Left renal pelvis (tissue), 4 donors: ENCODE measurements around the gene PRDX3. TPM values are rescaled to one million over a fixed set of nuclear protein-coding genes. Genes with fewer than 3 reads are reported as not detected.
A peak's percentile ranks its signal among the peaks of the same experiment; 100 is the strongest.

Experiments used
- DNase-seq, 4 donors: peaks; one replicate each; pipeline ENCODE4 v3.0.0-alpha.2; 2013; ENCODE audit warnings: low read depth in 4 of 4, low spot score in 3 of 4
- polyA plus RNA-seq, 4 donors: library from polyadenylated mRNA; unstranded; fragments of 120-200 nt; gene quantifications; one replicate each; pipeline ENCODE4 v1.2.1, GENCODE V29; 2013; ENCODE audit not compliant: insufficient read length in 4 of 4

The PRDX3 gene
- polyA plus RNA-seq: 100 to 1,000 TPM; 166 to 290 (median 276) TPM

DNA sequence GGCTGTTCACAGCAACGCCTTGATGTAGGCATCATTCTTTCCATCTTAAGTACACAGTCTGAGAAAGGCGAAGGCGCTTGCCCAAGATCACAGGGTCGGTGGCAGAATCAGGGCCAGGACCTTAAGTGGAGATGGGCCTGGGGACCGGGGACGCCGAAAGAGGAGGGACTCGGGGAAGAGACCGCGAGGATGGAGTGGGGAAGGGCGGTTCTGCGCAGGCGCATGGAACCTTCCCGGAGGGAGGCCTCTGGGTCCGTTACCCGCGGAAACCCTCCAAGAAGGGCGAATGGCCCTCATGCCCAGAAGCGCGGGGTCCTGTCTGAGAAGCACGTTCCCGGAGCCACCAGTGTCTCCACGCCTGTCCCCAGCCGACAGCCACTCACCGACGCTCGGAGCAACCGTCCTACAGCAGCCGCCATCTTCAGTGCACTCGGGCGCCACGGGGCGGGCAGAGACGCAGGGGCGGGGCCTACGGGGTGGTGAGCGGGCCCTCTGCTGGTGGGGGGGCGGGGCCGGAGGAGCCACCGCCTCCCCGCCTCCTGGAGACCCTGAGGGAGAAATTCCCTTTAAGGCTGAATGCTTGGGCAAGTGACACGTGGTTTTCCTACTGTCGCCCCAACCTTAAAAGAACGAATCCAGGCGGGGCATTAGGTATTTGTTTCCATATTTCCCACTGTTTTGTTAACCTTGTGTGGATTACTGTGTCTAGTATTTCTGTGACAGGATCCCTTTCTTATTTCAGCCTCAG, at the start of gene PRDX3:
Gene PRDX3, minus strand, starts transcription at position 441 of the 748 bp plus-strand sequence. Its CDS starts 22 bp downstream, at position 419.
- peak; percentile 79 to 86 (median 80) for DNase-seq

DNA sequence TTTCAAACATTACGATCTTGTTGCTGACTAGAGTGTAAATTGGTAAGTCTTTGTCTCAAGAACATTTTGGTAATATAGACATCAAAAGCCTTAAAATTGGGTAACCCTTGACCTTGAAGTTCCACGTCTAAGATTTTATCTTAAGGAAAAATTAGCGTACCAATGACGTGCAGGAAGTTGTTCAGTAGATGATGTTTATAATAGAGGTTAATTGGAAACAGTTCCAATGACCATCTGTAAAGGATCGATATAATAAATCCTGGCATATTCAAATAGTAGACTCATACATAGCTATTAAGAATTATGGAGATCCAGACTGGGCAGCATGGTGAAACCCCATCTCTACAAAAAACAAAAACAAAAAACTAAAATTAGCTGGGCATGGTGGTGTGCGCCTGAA, 49.2 kb upstream of the PRDX3 start:
- DNase-seq: no peak

DNA sequence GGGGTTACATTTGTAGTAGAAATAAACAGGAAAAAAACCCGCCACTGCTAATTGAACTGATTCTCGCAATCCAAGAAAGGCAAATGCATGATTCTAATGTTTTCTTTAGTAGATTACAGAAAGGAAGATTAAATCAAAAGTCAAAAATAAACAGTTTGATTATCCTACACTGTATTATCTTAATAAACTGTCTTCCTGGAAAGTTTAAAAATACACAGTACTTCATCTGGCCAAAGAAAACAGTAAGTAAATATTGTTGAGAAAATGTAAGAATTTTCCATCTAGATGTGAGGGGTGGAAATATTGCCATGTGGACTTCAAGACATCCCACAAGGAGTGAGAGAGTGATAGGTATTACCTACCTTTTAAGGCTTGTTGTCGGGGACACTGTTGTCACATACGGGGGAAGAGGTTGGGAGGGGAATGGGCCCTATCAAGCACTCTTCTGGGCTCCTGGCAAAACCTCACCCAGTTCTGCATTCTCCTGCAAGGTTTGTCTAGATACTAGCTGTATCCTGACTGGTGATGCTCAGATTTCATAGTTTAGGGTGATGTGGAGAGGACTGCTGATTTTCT, 46.6 kb upstream of the PRDX3 start:
- no peak for DNase-seq

DNA sequence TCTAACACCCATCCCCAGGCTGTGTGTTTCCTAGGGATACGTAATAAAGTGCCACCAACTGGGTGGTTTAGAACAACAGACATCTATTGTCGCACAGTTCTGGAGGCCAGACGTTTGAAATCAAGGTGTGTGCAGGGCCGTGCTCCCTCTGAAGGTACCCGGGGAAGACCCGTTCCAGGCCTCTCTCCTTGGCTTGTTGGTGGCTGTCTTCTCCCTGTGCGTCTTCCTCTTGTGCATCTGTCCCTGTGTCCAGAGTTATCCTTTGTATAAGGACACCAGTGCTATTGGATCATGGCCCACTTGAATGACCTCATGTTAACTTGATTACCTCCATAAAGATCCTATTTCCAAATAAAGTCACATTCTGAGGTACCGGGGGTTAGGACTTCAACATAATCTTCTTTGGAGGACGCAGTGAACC, 44.4 kb upstream of the PRDX3 start:
- DNase-seq: no peak

DNA sequence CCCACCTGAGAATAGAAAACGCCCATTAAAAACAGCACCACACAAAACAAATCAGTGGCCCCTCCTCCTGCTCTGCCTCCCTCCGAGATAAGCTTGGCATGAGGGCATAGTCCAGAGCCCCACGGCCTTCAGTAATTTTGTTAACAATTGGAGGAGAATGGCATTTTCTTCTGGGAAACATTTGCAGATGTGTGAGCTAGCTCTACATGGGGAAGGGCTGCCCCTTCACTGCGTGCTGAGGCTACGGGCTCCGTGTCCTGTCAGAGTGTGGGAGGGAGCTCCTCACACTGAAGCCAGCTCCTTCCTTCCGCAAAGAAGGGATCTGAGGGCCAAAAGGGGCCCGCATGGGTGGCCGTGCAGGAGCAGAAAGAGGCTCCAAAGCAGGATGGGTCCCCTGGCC, 43.9 kb upstream of the PRDX3 start:
- no peak for DNase-seq

DNA sequence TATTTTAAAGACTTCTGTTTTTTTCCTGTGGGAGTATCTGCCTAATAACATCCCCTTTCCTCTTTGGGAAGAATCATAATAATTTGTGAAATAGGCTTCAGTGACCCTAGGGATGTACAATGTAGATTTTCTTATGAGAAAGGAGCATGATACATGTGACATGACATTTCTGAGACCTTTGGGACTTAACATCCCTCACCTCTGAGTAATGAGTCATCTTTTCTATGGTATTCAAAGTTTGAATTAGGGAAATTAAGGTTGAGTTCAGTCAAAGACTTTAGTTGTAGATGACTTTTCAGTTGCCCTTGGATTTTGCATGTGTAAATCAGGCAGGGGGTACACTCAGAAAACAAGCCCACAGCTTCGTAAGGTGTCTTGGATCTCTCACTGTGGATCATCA, 43.1 kb upstream of the PRDX3 start:
- no peak for DNase-seq

DNA sequence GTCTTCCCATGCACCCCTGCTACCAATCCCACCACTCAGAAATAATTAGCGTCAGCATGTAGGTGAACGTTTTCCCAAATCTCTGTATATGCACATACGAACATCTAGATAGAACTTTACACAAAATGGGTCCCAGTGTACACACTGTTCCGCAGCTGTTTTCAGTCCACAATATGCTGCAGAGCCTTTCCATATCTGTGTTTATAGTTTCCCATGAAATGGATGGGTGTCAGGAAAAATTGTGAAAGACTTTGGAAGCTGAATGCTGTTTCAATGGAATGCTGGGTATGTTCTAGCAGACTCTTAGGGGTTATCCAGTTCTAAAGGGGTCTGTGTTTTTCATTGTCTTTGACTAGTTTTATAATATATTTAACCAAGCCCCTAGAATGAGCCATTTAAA, 42.6 kb upstream of the PRDX3 start:
- no peak for DNase-seq

DNA sequence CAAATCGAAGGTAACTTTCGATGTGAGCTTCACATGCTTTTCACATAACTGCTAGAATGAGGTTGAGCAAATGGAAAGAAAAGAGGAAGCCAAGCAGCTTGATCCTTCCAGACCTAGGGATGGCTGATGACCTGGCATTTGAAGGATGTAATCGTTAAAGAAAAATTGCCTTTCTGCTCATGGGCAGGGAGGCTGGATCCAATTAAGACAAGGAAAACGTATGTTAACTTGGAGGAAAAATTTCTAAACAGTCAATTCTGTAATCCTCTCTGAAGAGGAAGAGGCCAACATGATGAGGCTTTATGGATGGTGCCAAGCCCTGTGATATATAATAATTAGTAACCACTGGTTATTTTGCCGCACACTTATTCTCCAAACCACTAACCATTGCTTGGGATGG, 41.3 kb upstream of the PRDX3 start:
- DNase-seq: no peak

DNA sequence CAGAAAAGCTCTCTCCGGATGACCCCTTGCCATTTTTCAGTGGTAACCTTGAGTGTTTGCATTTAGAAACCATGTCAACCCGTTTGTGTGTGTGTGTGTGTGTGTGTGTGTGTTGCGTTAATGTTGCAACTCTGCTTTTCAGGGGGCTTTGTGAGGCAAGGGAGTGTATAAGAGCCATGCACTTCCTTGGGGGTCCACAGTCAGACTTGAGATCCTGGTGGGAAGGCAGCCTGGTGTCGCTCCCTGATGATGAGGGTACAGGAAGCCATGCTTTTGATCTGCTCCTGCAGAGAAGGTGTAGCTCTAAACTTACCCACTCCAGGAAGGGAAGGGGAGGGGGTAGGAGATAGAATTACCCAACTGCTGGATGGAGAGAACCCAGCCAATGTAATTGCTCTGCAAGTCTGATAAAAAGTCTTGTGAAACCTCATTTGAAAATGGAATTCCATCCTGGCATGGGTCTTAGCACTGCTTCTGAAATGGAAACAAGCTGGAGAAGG, 39.4 kb upstream of the PRDX3 start:
- no peak for DNase-seq

DNA sequence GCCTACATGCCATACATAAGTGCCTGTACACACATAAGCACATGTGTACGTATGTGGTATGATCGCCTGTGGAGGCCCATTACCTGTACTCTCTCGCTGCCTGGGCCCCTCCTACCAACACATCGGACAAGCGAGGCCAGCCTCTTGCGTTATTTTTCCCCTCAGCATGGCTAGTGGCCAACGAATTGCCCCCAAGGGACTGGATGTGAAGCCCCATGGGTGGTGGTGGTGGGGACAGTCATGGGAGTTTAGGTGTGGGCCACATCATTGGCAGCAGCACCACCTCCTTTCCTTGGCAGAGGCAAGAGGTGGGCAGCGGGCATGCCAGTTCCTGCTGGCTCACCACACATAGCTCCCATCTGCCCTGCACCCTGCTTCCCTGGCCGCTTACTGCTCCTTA, 38.8 kb upstream of the PRDX3 start:
- no peak for DNase-seq

DNA sequence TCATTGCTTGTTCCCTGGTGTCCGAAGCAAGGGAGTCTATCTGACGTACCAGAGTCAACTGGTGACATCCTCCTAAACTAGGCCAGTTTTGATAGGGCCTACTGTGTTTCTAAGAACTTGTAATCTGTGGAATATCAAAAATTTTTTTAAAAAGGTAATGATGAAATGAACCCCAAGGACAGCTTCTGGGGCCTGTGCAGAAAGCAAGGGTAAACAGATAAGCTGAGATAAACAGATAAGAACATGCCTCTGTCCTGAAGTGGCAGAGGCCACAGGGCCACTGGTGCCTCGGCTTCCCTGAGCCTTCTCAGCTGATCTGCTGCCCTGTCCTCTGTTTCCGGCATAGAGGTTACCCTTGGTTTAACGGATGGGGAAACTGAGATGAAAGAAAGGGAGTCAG, 37.5 kb upstream of the PRDX3 start:
- no peak for DNase-seq

DNA sequence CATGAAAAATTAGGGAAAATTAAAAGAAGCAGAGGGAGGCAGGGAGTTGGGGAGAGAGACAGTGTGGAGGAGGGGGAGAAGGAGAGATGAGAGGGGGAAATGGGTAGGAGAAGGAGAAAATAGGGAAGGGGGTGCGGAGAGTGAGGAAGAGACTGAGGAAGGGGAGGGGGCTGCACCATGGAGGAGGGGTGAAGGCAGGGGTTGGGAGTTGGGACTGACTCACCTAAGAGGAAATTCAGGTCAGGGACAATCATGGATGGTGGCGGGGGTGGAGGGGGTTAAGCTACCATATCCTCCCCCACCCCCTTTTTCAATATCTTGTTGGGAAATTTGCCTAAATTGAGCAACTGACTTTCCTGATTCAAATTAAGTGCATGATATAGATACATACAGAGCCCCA, 36.8 kb upstream of the PRDX3 start:
- DNase-seq: no peak

DNA sequence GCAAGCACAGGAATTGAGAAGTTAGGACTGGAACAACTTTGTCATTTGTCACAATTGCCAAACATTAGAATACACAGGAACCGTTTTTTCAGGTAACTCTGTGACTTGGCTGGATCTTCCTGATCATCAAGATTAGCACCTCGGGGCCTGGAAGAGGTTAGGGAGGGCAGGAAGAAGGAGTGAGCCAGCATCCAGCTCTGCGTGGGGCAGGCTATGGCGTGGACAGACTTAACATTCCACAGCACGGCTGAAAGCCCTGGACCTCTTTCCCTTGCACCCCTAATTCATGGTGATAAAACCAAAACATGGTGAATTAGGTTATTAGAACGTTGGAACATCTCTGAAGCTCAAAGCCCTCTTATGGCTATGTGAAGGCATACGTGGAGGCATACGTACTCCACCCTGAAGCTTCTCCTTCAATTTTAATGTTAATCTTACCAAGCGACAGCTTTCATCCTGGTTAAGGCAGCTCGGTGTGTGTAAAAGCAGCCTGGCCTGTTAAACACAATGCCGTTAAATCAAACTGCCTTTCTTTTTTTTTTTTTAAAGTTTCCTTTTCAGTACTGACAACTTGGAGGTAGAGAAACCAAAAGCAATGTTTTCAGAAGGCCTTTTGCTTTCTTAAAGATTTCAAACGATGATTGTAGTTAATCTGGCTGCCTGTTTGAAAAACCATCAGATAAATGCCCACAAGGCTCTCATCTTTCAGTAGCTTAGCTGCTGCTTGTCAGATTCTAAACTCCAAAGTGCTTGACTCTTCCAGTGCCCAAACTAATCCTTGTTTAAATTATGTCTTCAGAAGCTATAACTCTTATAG, 33.2 kb upstream of the PRDX3 start:
- no peak for DNase-seq

DNA sequence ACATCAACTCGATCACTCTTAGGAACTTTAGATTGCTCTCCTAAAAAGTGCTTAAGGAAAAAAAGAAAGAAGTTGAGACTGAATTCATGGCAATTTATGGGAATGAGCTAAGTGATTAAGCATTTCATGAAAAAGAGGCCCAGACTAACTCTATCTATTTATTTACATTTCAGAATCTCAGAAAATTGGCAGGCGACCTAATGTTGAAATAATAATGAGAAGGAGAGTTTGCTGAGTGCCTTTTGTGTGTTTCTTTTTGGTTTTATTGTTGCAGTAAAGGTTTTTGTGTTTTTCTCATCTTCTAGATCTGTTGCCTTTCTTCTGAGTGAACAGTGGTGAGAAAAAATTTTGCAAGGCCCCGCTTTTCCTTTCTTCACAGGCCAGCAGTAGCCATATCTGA, 32.6 kb upstream of the PRDX3 start:
- no peak for DNase-seq

DNA sequence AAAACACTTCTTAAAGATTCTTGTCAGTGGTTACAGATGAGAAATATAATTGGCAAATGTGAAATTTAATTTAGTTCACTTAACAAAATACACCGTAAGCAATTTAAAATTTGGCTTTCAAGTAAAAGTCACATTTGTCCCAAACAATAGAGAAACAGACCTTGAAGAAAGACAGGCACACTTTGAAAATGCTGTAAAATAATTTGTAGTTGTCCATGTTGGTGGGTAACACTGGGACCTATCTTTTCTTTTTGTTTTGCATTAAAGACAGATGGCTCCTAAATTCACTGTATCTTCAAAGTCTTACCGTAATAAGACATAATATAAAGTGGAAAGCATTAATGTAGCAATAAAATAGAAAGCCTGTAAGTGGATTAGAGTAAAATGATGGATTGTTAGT, 32.0 kb upstream of the PRDX3 start:
- DNase-seq: no peak

DNA sequence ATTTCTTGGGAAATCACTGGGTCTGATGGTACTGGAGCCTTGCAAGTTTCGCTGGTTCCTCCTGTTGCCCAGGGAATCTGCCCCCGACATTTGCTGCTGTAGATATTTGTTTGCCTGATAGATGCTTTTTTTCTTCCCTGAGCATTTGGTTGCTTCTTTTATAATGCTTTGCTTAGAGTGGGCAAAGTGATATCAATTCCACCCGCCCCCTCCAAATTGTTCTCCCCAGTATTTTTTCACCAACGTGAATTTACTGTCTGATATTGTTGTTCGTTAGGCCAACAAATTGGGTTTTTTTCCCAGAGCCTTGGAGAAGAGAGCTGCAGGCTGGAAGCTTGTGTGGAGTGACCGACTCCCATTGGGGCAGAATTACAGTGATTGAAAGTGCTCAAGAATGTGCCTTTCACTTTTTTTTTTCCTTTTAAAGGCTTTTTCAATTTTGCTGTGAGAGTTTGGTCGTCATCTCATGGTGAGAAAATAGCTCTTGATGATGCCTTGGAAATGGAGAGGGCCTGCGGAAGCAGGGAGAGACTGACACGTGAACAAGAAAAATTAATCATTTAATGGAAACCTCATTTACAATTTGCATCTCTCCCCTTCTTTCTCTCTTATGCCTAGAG, 31.2 kb upstream of the PRDX3 start:
- no peak for DNase-seq

DNA sequence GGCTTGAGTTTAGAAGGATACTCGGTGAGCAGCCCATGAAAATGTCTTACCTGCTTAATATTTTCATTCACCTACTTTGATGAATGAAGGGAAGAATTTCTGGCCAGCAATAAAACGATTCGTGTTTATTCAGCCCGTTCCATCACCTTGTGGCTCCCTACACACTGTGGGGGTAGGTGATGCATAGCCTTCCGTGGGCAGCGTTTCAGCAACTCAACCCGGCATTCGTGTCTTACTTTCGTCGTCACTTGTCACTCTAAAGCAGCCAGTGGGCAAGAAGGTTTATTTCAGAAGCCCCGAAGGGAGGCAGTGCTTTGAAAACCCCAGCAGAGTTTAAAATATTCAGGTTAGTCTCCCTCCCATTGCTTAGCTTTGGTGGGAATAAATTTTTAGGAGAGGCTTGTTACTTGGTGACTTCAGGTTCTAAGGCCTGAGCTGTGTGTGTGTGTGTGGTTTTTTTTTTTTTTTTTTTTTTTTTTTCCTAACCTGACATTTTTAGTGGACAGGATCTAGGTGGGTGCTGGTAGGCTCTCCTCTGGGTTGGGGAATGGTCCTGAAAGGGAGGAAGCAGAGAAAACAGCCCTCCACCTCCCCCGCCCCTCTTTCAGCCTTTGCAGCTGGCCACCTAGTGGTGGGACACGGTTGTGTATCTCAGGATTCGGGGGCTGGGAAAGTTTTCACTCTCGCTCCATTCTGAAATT, 30.6 kb upstream of the PRDX3 start:
- peak in 1 of 4 donors; percentile 50 for DNase-seq

DNA sequence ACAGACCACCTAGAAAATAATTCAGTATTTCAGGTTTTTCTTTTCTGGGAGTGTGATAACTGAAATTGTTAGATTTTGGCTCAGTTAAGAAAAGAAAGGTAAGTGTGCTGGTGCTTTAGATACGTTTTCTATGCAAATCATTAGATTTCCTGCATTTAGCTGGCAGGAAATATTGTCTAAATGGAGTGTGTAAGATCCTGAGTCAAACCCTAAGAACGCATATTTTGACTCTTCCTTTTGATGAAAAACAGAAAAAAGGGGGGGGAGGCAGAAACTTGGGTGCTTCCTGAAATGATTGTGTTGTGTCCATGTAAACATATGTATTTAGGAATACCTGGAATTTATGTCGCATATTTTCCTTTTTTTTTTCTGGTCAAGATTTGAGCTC, 29.9 kb upstream of the PRDX3 start:
- no peak for DNase-seq

DNA sequence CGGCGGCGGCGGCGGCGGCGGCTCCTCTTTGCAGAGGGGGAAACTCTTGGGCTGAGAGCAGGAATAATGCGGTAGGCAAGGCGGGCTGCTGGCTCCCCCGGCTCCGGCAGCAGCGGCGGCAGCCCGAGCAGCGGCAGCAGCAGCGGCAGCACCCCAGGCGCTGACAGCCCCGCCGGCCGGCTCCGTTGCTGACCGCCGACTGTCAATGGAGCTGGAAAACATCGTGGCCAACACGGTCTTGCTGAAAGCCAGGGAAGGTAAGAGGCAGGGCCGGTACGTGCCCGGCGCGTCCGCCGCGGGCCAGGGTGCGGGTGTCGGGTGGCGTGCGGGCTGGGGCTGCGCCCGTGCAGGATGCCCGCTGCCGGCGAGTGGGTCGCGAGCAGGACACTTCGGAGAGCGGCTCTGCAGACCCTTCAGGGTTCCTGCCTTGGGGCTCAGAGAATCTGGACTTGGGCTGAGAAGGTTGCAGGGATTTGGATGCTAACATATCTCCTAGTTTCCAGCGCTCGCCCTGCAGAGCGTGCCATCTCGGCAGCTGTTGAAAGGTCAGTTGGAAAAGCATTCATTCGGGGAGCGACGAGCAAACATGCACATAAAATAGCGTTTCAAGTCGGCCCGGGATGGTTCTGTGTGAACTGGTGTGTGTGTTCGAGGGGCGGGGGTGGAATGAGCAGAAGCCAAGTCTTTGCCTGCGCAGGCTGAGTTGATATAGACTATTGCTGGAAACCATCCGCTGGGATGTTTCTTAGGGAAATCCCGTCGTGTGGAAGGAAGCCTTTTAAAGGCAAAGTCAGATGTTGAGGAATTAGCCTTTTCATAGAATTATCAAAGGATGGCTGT, 29.3 kb upstream of the PRDX3 start:
- DNase-seq: no peak

DNA sequence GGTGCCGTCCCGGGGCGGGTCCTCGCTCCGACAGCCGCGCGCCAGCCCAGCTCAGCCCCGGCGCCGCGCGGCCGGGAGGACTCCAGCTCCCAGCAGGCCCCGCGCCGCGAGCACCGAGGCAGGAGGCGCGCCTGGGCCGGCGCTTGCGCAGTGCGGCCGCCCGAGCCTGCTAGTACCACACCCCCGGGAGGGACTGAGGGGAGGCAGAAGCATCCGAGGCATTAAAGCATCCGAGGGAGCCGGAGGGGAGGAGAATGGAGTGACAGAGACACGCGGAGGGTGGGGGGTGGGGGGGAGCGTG, 28.7 kb upstream of the PRDX3 start, which contains the start of gene GRK5:
Gene GRK5, plus strand, starts transcription at position 206 of the 301 bp plus-strand sequence. CDS start 347 bp downstream, outside the sequence.
- DNase-seq: peak; percentile 89 to 93 (median 92)
